ENCODE data around the gene ZNF414. TPM values are rescaled to one million over a fixed set of nuclear protein-coding genes. Genes with fewer than 3 reads are reported as not detected.
A peak's percentile ranks its signal among the peaks of the same experiment; 100 is the strongest.

The ZNF414 gene
- total and polyA plus RNA-seq, 2 donors from 2014 or later = 20.4 to 29.6 TPM

- Histone ChIP-seq H3K27me3 (ENCODE audit: control insufficient read depth, insufficient read depth, low read length) (no peaks in the 10 kb centered on the region), H3K4me3 (ENCODE audit: low read length in 3 of 3) (peak overlapping the region; percentile 29 to 67 (median 59)), H3K9me3 (ENCODE audit: control insufficient read depth in 2 of 3, insufficient read depth in 1 of 3, low read length in 3 of 3) (no peaks in the 10 kb centered on the region), H3K9ac (ENCODE audit: low read length in 3 of 3) (peak overlapping the region in 2 of 3 donors; percentile 38 to 47), H3K27ac (ENCODE audit: low read depth in 2 of 2, low read length in 2 of 2) (peak overlapping the region; percentile 59 to 65), H3K4me1 (ENCODE audit: control insufficient read depth in 2 of 3, insufficient read depth in 2 of 3, low read depth in 1 of 3, low read length in 3 of 3) (no peaks in the 10 kb centered on the region), H3K36me3 (ENCODE audit: control insufficient read depth in 2 of 3, insufficient read depth in 3 of 3, low read length in 3 of 3) (no peaks in the 10 kb centered on the region)
- DNase-seq (no peak), FAIRE-seq (no peak)
- no peak for TF ChIP-seq CTCF (IDR thresholded peaks at IDR 0.05; ENCODE audit: borderline replicate concordance, extremely low read depth, insufficient read depth)
- intact Hi-C loops (cut with DNase I) = no loop called here
These were observed 11.4 kb upstream of the ZNF414 start for GRCh38 chr19:8525401-8525684.

- no peak overlapping the region for H3K4me3 ChIP-seq (ENCODE audit: low read length in 3 of 3)
These were observed 5.4 kb upstream of the ZNF414 start for GRCh38 chr19:8519388-8519787.

GRCh38 chr19:8518536-8518935, 4.6 kb upstream of the ZNF414 start:
- no peak for DNase-seq
- H3K4me1 ChIP-seq (ENCODE audit: control insufficient read depth in 2 of 3, insufficient read depth in 2 of 3, low read depth in 1 of 3, low read length in 3 of 3) = no peaks in the 10 kb centered on the region
- no peaks in the 10 kb centered on the region for H3K36me3 ChIP-seq (ENCODE audit: control insufficient read depth in 2 of 3, insufficient read depth in 3 of 3, low read length in 3 of 3)
- peak overlapping the region in 1 of 2 donors; percentile 13 for H3K27ac ChIP-seq (ENCODE audit: low read depth in 2 of 2, low read length in 2 of 2)
- intact Hi-C loops (cut with DNase I) = no loop called here
- no peak overlapping the region for H3K9ac ChIP-seq (ENCODE audit: low read length in 3 of 3)
- H3K9me3 ChIP-seq (ENCODE audit: control insufficient read depth in 2 of 3, insufficient read depth in 1 of 3, low read length in 3 of 3) = no peaks in the 10 kb centered on the region
- no peaks in the 10 kb centered on the region for H3K27me3 ChIP-seq (ENCODE audit: control insufficient read depth, insufficient read depth, low read length)
- no peak for TF ChIP-seq CTCF (IDR thresholded peaks at IDR 0.05; ENCODE audit: borderline replicate concordance, extremely low read depth, insufficient read depth)
- no peak overlapping the region for H3K4me3 ChIP-seq (ENCODE audit: low read length in 3 of 3)
- no peak for FAIRE-seq

More at GRCh38 chr19:8519388-8519787, 5.4 kb upstream of the ZNF414 start:
- no peaks in the 10 kb centered on the region for H3K36me3 ChIP-seq (ENCODE audit: control insufficient read depth in 2 of 3, insufficient read depth in 3 of 3, low read length in 3 of 3)
- H3K9me3 ChIP-seq (ENCODE audit: control insufficient read depth in 2 of 3, insufficient read depth in 1 of 3, low read length in 3 of 3) = no peaks in the 10 kb centered on the region
- no peak overlapping the region for H3K9ac ChIP-seq (ENCODE audit: low read length in 3 of 3)
- FAIRE-seq (no peak), DNase-seq (no peak)
- no peak for TF ChIP-seq CTCF (IDR thresholded peaks at IDR 0.05; ENCODE audit: borderline replicate concordance, extremely low read depth, insufficient read depth)
- H3K4me1 ChIP-seq (ENCODE audit: control insufficient read depth in 2 of 3, insufficient read depth in 2 of 3, low read depth in 1 of 3, low read length in 3 of 3) = no peaks in the 10 kb centered on the region
- H3K27me3 ChIP-seq (ENCODE audit: control insufficient read depth, insufficient read depth, low read length) = no peaks in the 10 kb centered on the region
- intact Hi-C loops (cut with DNase I) = no loop called here
- no peak overlapping the region for H3K27ac ChIP-seq (ENCODE audit: low read depth in 2 of 2, low read length in 2 of 2)
